ENCODE data around the gene SLC25A29.

The SLC25A29 gene

DNA sequence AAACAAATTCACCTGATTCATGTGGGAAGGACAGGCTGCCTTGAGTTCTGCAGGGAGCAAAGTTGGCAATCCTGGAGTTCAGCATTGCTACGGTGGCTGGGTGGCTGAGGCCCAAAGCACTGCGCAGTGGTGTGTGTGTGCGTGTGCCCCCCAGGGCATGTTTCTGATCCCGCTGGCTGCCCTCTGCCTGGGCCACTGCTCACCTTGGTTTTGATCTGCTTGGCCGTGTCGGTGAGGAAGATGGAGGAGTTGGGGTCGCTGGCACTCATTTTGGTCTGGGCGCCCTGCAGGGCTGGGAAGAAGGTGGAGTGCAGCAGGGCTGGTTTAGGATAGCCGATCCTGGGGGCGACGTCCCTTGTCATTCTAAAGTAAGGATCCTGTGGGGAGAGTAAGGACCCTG is 36.0 kb upstream of the SLC25A29 start:
- Histone ChIP-seq H3K4me1 (ENCODE audit: control insufficient read depth, insufficient read depth, low read length, unreplicated experiment) (peaks cover 15% of the 10 kb centered on the region), H3K4me3 (ENCODE audit: low read depth, low read length) (no peak overlapping the region), H3K27me3 (ENCODE audit: insufficient read depth, low read length) (no peaks in the 10 kb centered on the region), H3K79me2 (ENCODE audit: control insufficient read depth, insufficient read depth, low read length, unreplicated experiment) (no peaks in the 10 kb centered on the region), H3K27ac (ENCODE audit: low read depth, low read length) (peak overlapping the region; percentile 80), H2AFZ (ENCODE audit: low read length, unreplicated experiment) (no peak overlapping the region), H3K36me3 (ENCODE audit: insufficient read depth, low read length) (peaks cover 17% of the 10 kb centered on the region; the same call in 1 of the 2 replicates)

DNA sequence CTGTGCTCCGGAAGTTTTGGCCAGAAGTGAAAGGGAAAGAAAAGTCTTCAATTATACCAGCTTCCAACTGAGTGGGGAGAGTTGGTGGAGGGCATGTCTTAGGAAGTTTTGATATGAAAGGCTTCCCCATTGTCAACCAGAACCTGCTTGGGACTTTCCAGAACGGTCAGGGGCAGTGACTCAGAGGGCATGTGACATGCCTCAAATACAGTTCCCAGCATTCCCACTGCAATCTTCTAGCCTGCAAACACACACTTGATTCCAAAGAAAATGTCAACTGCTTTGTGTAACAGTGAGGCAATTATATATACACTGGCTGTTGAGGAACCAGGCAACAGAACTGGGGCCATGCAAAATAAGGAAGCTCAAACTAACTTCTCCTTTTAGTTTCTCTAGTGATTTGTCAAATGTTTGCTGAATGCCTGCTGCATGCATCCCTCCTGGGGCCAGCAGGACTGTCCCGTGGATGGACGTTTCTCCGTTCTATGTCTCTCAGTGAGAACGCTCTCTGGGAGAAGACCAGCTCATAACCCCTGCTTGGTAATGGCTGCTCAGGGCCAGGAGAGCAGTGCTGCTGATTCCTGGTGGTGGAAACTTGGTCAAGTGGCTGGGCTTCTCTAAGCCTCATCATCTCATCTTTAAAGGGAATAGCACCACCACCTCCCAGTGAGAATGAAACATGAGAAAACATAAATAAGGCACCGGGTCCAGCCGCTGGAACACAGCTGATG is 35.2 kb upstream of the SLC25A29 start:
- peaks cover 15% of the 10 kb centered on the region for H3K4me1 ChIP-seq (ENCODE audit: control insufficient read depth, insufficient read depth, low read length, unreplicated experiment)
- peak overlapping the region; percentile 80 for H3K27ac ChIP-seq (ENCODE audit: low read depth, low read length)
- H3K79me2 ChIP-seq (ENCODE audit: control insufficient read depth, insufficient read depth, low read length, unreplicated experiment) = no peaks in the 10 kb centered on the region
- no peaks in the 10 kb centered on the region for H3K27me3 ChIP-seq (ENCODE audit: insufficient read depth, low read length)
- H3K36me3 ChIP-seq (ENCODE audit: insufficient read depth, low read length) = peaks cover 12% of the 10 kb centered on the region; the same call in 1 of the 2 replicates
- H2AFZ ChIP-seq (ENCODE audit: low read length, unreplicated experiment) = no peak overlapping the region
- no peak overlapping the region for H3K4me3 ChIP-seq (ENCODE audit: low read depth, low read length)

DNA sequence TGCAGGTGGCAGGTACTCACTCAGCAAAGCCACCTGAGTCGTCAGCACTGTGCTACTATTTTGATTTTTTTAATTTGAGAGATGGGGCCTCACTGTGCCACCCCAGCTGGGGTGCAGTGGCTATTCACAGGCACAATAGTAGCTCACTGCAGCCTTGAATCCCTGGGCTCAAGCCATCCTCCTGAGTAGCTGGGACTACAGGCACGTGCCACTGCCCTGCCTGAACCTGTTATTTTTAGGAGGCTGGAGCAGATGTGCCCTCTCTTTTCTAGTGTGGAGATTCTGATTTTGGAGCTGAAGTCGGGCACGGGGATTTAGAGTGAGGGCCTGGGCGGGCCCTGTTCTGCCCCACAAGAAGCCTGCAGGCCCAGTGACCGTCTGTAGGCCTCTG is 34.2 kb upstream of the SLC25A29 start:
- Histone ChIP-seq H3K79me2 (ENCODE audit: control insufficient read depth, insufficient read depth, low read length, unreplicated experiment) (no peaks in the 10 kb centered on the region), H3K36me3 (ENCODE audit: insufficient read depth, low read length) (peaks cover 9% of the 10 kb centered on the region; the same call in 1 of the 2 replicates), H3K4me3 (ENCODE audit: low read depth, low read length) (no peak overlapping the region), H2AFZ (ENCODE audit: low read length, unreplicated experiment) (no peak overlapping the region), H3K27ac (ENCODE audit: low read depth, low read length) (peak overlapping the region; percentile 80), H3K27me3 (ENCODE audit: insufficient read depth, low read length) (no peaks in the 10 kb centered on the region), H3K4me1 (ENCODE audit: control insufficient read depth, insufficient read depth, low read length, unreplicated experiment) (peaks cover 15% of the 10 kb centered on the region)

DNA sequence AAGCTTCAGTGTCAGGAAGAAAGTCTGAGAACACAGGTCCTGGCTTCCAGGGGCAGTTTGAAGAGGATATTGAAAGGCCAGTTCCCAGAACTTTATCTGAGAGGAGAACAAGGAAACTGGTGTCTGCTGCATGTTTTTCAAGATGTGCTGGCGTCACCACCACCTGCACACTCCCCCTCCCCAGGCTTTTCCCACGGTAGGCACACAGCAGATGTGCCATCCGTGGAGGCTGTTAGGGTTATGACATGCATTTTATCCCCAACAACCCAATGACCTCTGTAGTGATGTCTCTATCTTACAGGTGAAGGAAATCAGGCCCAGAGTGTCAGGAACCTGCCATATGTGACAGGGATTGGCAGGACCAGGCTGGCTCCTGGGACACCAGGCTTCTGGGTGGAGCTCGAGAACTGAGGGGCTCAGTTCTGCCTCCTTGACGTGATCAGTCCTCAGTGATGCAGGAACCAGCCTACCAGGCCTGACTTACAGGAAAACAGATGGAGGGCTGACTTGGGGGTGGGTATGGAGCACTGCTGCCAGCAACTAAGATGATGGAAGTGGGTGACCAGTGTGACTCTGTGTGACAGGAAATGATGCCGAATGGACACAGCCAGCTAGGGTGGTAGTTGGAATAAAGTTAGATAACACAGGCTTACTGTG is 33.6 kb upstream of the SLC25A29 start:
- H3K36me3 ChIP-seq (ENCODE audit: insufficient read depth, low read length) = peaks cover 9% of the 10 kb centered on the region; the same call in 1 of the 2 replicates
- no peak overlapping the region for H3K27ac ChIP-seq (ENCODE audit: low read depth, low read length)
- no peaks in the 10 kb centered on the region for H3K27me3 ChIP-seq (ENCODE audit: insufficient read depth, low read length)
- H3K79me2 ChIP-seq (ENCODE audit: control insufficient read depth, insufficient read depth, low read length, unreplicated experiment) = no peaks in the 10 kb centered on the region
- H3K4me1 ChIP-seq (ENCODE audit: control insufficient read depth, insufficient read depth, low read length, unreplicated experiment) = peaks cover 15% of the 10 kb centered on the region
- H3K4me3 ChIP-seq (ENCODE audit: low read depth, low read length) = no peak overlapping the region
- H2AFZ ChIP-seq (ENCODE audit: low read length, unreplicated experiment) = no peak overlapping the region

DNA sequence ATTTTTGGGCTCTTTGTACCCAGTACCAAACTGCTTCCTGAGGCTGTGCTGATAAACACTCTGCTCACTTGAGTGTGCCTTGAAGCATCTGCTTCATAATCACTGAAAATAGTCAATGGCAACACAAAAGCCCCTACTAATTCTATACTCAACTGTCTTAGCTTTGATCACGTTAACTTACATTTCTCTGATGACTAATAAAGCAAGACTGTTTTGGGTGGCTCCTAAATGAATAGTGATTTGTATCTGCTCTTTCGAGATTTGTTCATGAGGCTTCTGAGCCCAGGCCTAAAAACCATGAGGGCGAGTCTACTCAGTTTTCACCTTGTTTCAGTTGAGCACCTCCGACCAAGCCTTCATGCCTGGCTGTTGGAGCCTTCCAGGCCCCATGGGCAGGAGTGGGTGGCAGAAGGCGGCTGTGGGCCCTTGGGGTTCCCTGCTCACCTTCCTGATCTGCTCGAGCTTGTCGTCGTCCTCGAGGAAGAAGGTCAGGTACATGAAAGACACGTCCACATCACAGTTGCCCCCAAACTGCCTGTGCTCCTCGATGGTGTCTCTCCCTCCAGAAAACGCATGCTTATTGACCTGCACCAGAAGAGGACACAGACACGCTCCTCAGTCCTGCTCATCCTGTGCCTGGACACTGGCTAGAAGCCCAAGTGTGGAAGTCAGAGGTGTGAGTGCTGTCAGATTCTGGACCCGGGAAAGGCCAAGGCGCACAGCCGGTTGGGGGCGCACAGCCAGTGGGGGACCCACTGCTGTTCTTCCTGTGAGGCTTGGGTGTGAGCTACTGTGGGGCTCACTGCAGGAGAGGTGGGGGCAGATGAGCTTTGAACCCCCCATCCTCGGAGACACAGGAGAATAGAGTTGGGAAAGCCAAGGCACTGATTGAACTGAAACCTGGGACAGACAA is 30.6 kb upstream of the SLC25A29 start:
- no peaks in the 10 kb centered on the region for H3K27me3 ChIP-seq (ENCODE audit: insufficient read depth, low read length)
- no peaks in the 10 kb centered on the region for H3K79me2 ChIP-seq (ENCODE audit: control insufficient read depth, insufficient read depth, low read length, unreplicated experiment)
- H3K36me3 ChIP-seq (ENCODE audit: insufficient read depth, low read length) = peaks cover 13% of the 10 kb centered on the region; the same call in 1 of the 2 replicates
- H3K4me3 ChIP-seq (ENCODE audit: low read depth, low read length) = no peak overlapping the region
- no peak overlapping the region for H3K27ac ChIP-seq (ENCODE audit: low read depth, low read length)
- no peak overlapping the region for H2AFZ ChIP-seq (ENCODE audit: low read length, unreplicated experiment)
- H3K4me1 ChIP-seq (ENCODE audit: control insufficient read depth, insufficient read depth, low read length, unreplicated experiment) = peaks cover 10% of the 10 kb centered on the region

DNA sequence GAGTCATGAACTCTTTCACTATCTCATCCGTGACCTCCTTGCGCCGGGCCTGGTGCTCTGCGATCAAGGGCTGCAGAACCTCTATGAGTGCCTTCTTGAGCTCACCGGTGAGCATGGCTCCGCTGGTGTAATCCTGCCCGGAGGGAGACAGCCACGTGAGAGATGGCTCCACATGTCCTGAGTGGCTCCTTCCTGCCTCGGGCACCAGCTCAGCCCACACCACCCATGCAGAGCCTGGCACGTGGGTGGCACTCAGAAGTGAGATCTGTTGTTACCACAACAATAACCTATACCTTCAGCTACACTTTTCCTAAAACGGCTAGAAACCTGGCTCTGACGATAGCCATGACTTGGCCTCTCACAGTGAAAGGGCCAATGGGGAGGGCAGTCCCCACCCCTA is 28.7 kb upstream of the SLC25A29 start:
- Histone ChIP-seq H3K36me3 (ENCODE audit: insufficient read depth, low read length) (peaks cover 12% of the 10 kb centered on the region; the same call in 1 of the 2 replicates), H3K27me3 (ENCODE audit: insufficient read depth, low read length) (no peaks in the 10 kb centered on the region), H3K79me2 (ENCODE audit: control insufficient read depth, insufficient read depth, low read length, unreplicated experiment) (no peaks in the 10 kb centered on the region), H3K4me1 (ENCODE audit: control insufficient read depth, insufficient read depth, low read length, unreplicated experiment) (no peaks in the 10 kb centered on the region), H3K4me3 (ENCODE audit: low read depth, low read length) (no peak overlapping the region), H2AFZ (ENCODE audit: low read length, unreplicated experiment) (no peak overlapping the region), H3K27ac (ENCODE audit: low read depth, low read length) (no peak overlapping the region)

DNA sequence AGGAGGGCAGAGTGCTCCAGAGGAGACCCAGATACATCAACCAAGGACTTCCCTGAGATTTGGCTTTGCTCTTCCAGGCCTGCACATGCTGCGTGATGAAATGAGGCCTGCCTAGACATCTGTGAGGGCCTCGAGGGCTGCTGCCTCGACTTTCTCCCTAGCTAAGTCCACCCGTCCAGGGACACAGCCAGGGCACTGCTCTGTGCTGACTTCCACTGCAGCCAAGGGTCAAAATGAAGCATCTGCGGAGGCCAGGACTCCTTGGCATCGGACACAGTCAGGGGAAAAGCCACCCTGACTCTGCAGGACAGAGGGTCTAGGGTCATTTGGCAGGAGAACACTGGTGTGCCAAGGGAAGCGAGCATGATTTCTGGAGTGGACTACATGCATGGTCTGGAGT is 27.6 kb upstream of the SLC25A29 start:
- H3K27ac ChIP-seq (ENCODE audit: low read depth, low read length) = no peak overlapping the region
- no peaks in the 10 kb centered on the region for H3K79me2 ChIP-seq (ENCODE audit: control insufficient read depth, insufficient read depth, low read length, unreplicated experiment)
- H3K36me3 ChIP-seq (ENCODE audit: insufficient read depth, low read length) = peaks cover 9% of the 10 kb centered on the region; the same call in 1 of the 2 replicates
- no peak overlapping the region for H2AFZ ChIP-seq (ENCODE audit: low read length, unreplicated experiment)
- no peak overlapping the region for H3K4me3 ChIP-seq (ENCODE audit: low read depth, low read length)
- no peaks in the 10 kb centered on the region for H3K4me1 ChIP-seq (ENCODE audit: control insufficient read depth, insufficient read depth, low read length, unreplicated experiment)
- no peaks in the 10 kb centered on the region for H3K27me3 ChIP-seq (ENCODE audit: insufficient read depth, low read length)

DNA sequence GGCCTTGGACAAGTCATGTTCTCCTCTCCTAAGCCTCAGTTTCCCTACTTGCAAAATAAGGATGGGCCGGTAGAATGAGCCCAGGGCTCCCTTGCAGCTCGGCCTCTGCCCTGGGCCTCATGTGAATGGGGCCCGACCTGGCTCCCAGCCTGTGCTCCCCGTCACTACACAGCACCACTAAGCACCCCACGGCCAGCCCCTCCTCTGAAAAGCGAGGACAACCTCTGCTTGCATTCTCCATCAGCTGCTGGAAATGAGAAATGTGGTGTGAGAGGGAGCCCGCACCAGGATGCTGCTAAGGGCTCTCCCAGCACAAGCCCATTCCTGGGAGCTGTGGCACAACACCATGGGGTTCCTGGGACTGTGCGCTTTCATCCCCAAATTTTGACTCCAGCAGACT is 27.1 kb upstream of the SLC25A29 start:
- Histone ChIP-seq H2AFZ (ENCODE audit: low read length, unreplicated experiment) (no peak overlapping the region), H3K27me3 (ENCODE audit: insufficient read depth, low read length) (no peaks in the 10 kb centered on the region), H3K27ac (ENCODE audit: low read depth, low read length) (no peak overlapping the region), H3K36me3 (ENCODE audit: insufficient read depth, low read length) (peaks cover 9% of the 10 kb centered on the region; the same call in 1 of the 2 replicates), H3K4me3 (ENCODE audit: low read depth, low read length) (no peak overlapping the region), H3K79me2 (ENCODE audit: control insufficient read depth, insufficient read depth, low read length, unreplicated experiment) (no peaks in the 10 kb centered on the region), H3K4me1 (ENCODE audit: control insufficient read depth, insufficient read depth, low read length, unreplicated experiment) (no peaks in the 10 kb centered on the region)

DNA sequence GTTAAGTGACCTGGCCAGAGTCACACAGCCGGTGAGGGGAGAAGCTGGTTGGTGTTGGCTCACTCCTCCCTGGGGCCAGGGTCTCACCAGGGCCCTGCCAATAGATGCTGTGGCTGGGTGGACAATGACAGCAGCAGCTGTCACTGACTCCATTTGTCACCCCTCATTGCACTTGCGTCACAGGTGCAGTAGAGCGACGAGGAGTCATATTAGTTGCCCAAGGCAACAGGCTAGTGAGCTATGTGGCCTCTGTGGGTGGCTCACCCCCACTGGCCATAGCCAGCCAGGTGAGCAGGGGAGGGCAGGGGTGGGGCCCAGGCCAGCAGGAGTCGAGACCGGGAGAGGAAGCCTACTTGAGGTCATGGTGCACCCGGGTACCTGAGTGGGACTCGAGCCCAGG is 26.6 kb upstream of the SLC25A29 start:
- H3K79me2 ChIP-seq (ENCODE audit: control insufficient read depth, insufficient read depth, low read length, unreplicated experiment) = no peaks in the 10 kb centered on the region
- no peak overlapping the region for H3K4me3 ChIP-seq (ENCODE audit: low read depth, low read length)
- no peaks in the 10 kb centered on the region for H3K4me1 ChIP-seq (ENCODE audit: control insufficient read depth, insufficient read depth, low read length, unreplicated experiment)
- H2AFZ ChIP-seq (ENCODE audit: low read length, unreplicated experiment) = no peak overlapping the region
- no peak overlapping the region for H3K27ac ChIP-seq (ENCODE audit: low read depth, low read length)
- no peaks in the 10 kb centered on the region for H3K27me3 ChIP-seq (ENCODE audit: insufficient read depth, low read length)
- peaks cover 9% of the 10 kb centered on the region; the same call in 1 of the 2 replicates for H3K36me3 ChIP-seq (ENCODE audit: insufficient read depth, low read length)

DNA sequence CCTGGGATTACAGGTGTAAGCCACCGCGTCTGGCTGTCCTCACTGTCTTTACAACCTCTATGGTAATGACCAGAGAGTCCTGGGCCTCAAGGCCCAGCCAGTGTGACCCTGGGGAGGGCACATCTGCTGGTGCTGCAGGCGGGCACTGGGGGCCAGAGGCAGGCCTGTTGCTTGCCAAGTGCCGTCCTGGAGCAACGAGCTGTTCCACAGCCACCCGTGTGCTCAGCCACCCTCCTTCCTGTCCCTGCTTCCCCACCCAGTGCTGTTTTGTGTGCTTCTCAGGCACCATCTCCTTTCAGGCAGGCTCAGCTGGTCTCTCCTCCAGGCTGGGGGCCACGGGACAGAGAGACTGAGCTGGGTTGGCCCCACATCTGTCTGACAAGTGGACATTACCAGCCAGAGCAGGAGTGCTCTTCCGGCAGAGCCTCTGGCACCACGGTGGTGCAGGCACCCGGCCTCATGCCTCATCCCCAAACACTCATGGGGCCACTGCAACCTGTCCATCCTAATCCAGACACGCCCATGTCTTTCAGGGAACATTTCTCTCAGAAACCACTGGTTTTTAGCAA is 25.9 kb upstream of the SLC25A29 start:
- peaks cover 9% of the 10 kb centered on the region; the same call in 1 of the 2 replicates for H3K36me3 ChIP-seq (ENCODE audit: insufficient read depth, low read length)
- H2AFZ ChIP-seq (ENCODE audit: low read length, unreplicated experiment) = no peak overlapping the region
- no peaks in the 10 kb centered on the region for H3K79me2 ChIP-seq (ENCODE audit: control insufficient read depth, insufficient read depth, low read length, unreplicated experiment)
- no peak overlapping the region for H3K4me3 ChIP-seq (ENCODE audit: low read depth, low read length)
- H3K27me3 ChIP-seq (ENCODE audit: insufficient read depth, low read length) = no peaks in the 10 kb centered on the region
- no peak overlapping the region for H3K27ac ChIP-seq (ENCODE audit: low read depth, low read length)
- no peaks in the 10 kb centered on the region for H3K4me1 ChIP-seq (ENCODE audit: control insufficient read depth, insufficient read depth, low read length, unreplicated experiment)
